PFSK-1 (cell line): ENCODE data around the gene AKR1B15.

ENCODE experiments used
- FOXP2 ChIP-seq: optimal IDR thresholded peaks from 2 replicates; pipeline ENCODE3; 2011; ENCODE audit warnings: borderline replicate concordance, control low read depth, inconsistent platforms; ENCODE audit not compliant: insufficient read depth; ENCODE audit errors: extremely low read length, extremely low read depth
- POLR2AphosphoS5 ChIP-seq: IDR thresholded peaks from 2 replicates; pipeline ENCODE4 v1.6.1; 2012; ENCODE audit warnings: low read depth, mild to moderate bottlenecking, control low read depth, low read length, moderate library complexity
- SIN3A ChIP-seq: IDR thresholded peaks from 2 replicates; pipeline ENCODE4 v1.6.1; 2012; ENCODE audit warnings: mild to moderate bottlenecking, low read length, moderate library complexity, borderline replicate concordance; ENCODE audit not compliant: insufficient read depth
- TAF1 ChIP-seq: IDR thresholded peaks from 2 replicates; pipeline ENCODE4 v1.6.1; 2012; ENCODE audit warnings: low read length, control low read depth, borderline replicate concordance; ENCODE audit not compliant: insufficient read depth
- TF ChIP-seq, protein P1 (sequence below), 2 experiments: IDR thresholded peaks; 2 replicates each; pipeline versions ENCODE4 v1.6.1 to v1.8.0; 2011 to 2012; ENCODE audit warnings: low read depth in 2 of 2, low read length in 2 of 2, control low read depth in 1 of 2, inconsistent platforms in 1 of 2, mild to moderate bottlenecking in 1 of 2, moderate library complexity in 1 of 2; ENCODE audit not compliant: insufficient read depth in 1 of 2

Gene AKR1B15

DNA sequence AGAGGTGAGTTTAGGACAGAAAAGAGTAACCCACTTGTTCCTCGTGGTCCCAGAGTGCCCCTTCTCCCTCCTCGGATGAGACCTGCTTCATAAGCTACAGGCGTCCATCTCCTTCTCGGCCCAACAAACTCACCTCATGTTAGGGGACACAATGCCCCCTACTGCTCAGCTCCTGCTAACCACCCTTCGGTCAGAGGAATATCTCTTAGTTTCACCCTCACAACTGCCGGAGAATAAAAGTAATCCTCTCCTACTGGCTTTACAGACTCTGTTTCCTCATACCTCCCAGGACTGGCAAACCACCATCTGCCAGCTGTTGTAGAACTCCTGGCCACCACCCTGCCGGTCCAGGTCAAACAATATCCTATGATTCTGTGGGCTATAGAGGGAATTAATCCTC is 3.2 kb downstream of the AKR1B15 start:
- TF ChIP-seq, protein P1, sequence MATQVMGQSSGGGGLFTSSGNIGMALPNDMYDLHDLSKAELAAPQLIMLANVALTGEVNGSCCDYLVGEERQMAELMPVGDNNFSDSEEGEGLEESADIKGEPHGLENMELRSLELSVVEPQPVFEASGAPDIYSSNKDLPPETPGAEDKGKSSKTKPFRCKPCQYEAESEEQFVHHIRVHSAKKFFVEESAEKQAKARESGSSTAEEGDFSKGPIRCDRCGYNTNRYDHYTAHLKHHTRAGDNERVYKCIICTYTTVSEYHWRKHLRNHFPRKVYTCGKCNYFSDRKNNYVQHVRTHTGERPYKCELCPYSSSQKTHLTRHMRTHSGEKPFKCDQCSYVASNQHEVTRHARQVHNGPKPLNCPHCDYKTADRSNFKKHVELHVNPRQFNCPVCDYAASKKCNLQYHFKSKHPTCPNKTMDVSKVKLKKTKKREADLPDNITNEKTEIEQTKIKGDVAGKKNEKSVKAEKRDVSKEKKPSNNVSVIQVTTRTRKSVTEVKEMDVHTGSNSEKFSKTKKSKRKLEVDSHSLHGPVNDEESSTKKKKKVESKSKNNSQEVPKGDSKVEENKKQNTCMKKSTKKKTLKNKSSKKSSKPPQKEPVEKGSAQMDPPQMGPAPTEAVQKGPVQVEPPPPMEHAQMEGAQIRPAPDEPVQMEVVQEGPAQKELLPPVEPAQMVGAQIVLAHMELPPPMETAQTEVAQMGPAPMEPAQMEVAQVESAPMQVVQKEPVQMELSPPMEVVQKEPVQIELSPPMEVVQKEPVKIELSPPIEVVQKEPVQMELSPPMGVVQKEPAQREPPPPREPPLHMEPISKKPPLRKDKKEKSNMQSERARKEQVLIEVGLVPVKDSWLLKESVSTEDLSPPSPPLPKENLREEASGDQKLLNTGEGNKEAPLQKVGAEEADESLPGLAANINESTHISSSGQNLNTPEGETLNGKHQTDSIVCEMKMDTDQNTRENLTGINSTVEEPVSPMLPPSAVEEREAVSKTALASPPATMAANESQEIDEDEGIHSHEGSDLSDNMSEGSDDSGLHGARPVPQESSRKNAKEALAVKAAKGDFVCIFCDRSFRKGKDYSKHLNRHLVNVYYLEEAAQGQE (IDR thresholded peaks at IDR 0.05; ENCODE audit: insufficient read depth in 1 of 2, low read depth in 2 of 2, low read length in 2 of 2): no peak
- TF ChIP-seq POLR2AphosphoS5 (no peak), FOXP2 (no peak), SIN3A (no peak), TAF1 (no peak)

DNA sequence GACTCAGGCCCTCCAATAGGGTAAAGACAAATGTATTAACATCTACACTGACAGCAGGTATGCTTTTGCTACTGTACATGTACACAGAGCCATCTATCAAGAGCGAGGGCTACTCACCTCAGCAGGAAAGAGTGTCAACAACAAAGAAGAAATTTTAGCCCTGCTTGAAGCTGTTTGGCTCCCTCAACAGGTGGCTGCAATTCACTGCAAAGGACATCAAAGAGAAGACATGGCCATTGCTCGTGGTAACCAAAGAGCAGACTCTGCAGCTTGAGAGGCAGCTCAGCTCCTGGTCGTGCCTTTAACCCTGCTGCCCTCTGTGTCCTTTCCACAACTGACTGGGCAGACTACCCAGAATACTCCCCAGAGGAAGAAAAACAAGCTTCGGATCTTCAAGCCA is 5.1 kb downstream of the AKR1B15 start:
- TF ChIP-seq, protein P1 (IDR thresholded peaks at IDR 0.05; ENCODE audit: insufficient read depth in 1 of 2, low read depth in 2 of 2, low read length in 2 of 2): no peak
- TF ChIP-seq FOXP2: no peak
- TF ChIP-seq POLR2AphosphoS5: no peak
- TF ChIP-seq SIN3A: no peak
- TF ChIP-seq TAF1: no peak

DNA sequence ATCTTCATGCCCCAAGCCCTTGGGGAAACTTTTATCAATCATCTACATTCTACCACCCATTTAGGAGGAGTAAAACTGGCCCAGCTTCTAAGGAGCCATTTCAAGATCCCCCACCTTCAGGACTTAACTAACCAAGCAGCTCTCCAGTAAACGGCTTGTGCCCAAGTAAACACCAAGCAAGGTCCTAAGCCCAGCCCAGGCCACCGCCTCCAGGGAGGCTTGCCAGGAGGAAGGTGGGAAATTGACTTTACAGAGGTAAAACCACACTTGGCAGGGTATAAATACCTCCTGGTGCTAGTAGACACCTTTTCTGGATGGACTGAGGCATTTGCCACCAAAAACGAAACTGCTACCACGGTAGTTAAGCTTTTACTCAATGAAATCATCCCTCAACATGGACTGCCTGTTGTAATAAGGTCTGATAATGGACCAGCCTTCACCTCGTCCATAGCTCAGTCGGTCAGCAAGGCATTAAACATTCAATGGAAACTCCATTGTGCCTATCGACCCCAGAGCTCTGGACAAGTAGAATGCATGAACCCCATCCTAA is 5.6 kb downstream of the AKR1B15 start:
- TF ChIP-seq SIN3A (no peak), TAF1 (no peak), FOXP2 (no peak), POLR2AphosphoS5 (no peak)
- TF ChIP-seq, protein P1 (IDR thresholded peaks at IDR 0.05; ENCODE audit: insufficient read depth in 1 of 2, low read depth in 2 of 2, low read length in 2 of 2): no peak

DNA sequence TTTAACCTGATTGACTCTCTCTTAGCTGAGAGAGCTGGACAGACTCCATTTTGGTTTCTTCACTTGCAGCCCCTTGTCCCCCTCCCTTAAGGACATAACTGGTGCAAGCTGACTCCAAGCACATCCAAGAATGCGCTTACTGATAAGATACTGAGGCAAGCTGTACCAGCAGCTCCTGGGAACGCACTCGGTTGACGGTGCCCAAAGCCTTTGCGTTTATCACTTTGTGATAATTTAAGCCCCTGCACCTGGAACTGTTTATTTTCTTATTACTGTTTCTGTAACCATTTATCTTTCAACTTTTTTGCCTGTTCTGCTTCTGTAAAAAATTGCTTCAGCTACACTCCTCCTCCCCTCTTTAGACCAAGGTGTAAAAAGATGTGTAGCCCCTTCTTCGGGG is 8.5 kb downstream of the AKR1B15 start:
- no peak for TF ChIP-seq SIN3A

DNA sequence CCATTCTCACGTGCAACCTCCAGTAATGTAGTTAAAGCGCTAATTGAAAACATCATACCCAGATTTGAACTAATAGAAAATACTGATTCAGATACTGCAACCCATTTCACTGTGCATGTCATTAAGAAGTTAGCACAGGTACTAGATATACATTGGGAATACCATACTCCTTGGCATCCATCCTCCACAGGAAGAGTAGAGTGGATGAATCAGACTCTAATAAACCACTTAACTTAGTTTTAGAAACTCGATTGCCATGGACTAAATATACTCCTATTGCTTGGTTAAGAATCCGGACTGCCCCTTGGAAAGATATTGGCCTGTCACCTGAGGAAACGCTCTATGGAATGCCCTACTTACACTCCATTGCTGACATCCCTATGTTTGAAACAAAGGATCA is 9.5 kb downstream of the AKR1B15 start:
- TF ChIP-seq TAF1 (no peak), POLR2AphosphoS5 (no peak), FOXP2 (no peak), SIN3A (no peak)
- TF ChIP-seq, protein P1 (IDR thresholded peaks at IDR 0.05; ENCODE audit: insufficient read depth in 1 of 2, low read depth in 2 of 2, low read length in 2 of 2): no peak
